Measurements from ENCODE around the gene FERMT3.

- no peak for TF ChIP-seq CTCF (conservative IDR thresholded peaks at IDR 0.05 in 1 of 2, IDR thresholded peaks at IDR 0.05 in 1 of 2; ENCODE audit: low read depth in 1 of 2, low read length in 2 of 2)
- TF ChIP-seq EZH2 (IDR thresholded peaks at IDR 0.05; ENCODE audit: low read length, missing control alignments) = no peak
Observed at GRCh38 chr11:64229090-64229743, 22.7 kb downstream of the FERMT3 start.

Measured in fibroblast of lung (primary cell).